Keratinocyte (primary cell): ENCODE results near the gene IQSEC3. TPM values are rescaled to one million over a fixed set of nuclear protein-coding genes. Genes with fewer than 3 reads are reported as not detected.

Experiments used
- DNase-seq: peaks from one replicate; pipeline ENCODE4 v3.0.0-alpha.2; 2011; ENCODE audit warnings: low read depth, missing footprints, low spot score
- FAIRE-seq: peaks from 2 replicates; lab custom pipeline; 2011; peaks lifted over from hg19 to GRCh38; lab: Jason Lieb, UNC
- H2AFZ ChIP-seq: 2 replicates; pipeline ENCODE4 v1.6.0; 2012; ENCODE audit warnings: low read length, control low read depth, inconsistent platforms; ENCODE audit not compliant: control insufficient read depth
- H3K27ac ChIP-seq: 2 replicates; pipeline ENCODE4 v1.5.1; 2011; ENCODE audit warnings: low read length; ENCODE audit not compliant: control insufficient read depth, insufficient read depth
- H3K27me3 ChIP-seq: 3 replicates; pipeline ENCODE4 v1.6.0; 2011; ENCODE audit warnings: low read length; ENCODE audit not compliant: control insufficient read depth, insufficient read depth; ENCODE audit errors: extremely low read depth
- H3K36me3 ChIP-seq, 2 experiments: 2 replicates in 1 of 2; 3 replicates in 1 of 2; pipeline ENCODE4 v1.5.1; 2011; ENCODE audit warnings: low read length in 2 of 2, mild to moderate bottlenecking in 1 of 2; ENCODE audit not compliant: control insufficient read depth in 2 of 2, insufficient read depth in 2 of 2; ENCODE audit errors: extremely low read depth in 1 of 2
- H3K4me1 ChIP-seq: 3 replicates; pipeline ENCODE4 v1.5.1; 2011; ENCODE audit warnings: low read length; ENCODE audit not compliant: control insufficient read depth, insufficient read depth; ENCODE audit errors: extremely low read depth
- H3K4me2 ChIP-seq: 3 replicates; pipeline ENCODE4 v1.6.0; 2011; ENCODE audit warnings: low read depth, low read length; ENCODE audit not compliant: control insufficient read depth, insufficient read depth; ENCODE audit errors: extremely low read depth
- H3K4me3 ChIP-seq, 3 experiments: fragments of 200-600 bp in 1 of 3; sonication (generic) in 1 of 3; 2 replicates in 2 of 3; 3 replicates in 1 of 3; pipeline ENCODE4 v1.5.1; 2011 to 2016; ENCODE audit warnings: low read length in 3 of 3, mild to moderate bottlenecking in 3 of 3, control low read depth in 2 of 3, inconsistent platforms in 1 of 3, low read depth in 1 of 3, mixed read lengths in 1 of 3, mixed run types in 1 of 3, moderate library complexity in 1 of 3; ENCODE audit not compliant: control insufficient read depth in 2 of 3, insufficient read depth in 2 of 3; ENCODE audit errors: extremely low read depth in 1 of 3
- H3K79me2 ChIP-seq: 2 replicates; pipeline ENCODE4 v1.6.0; 2012; ENCODE audit warnings: low read length; ENCODE audit not compliant: control insufficient read depth, insufficient read depth
- H3K9ac ChIP-seq: 3 replicates; pipeline ENCODE4 v1.6.0; 2011; ENCODE audit warnings: low read length; ENCODE audit not compliant: control insufficient read depth, insufficient read depth; ENCODE audit errors: extremely low read depth
- H3K9me1 ChIP-seq: 3 replicates; pipeline ENCODE4 v1.6.0; 2011; ENCODE audit warnings: low read length; ENCODE audit not compliant: control insufficient read depth, insufficient read depth; ENCODE audit errors: extremely low read depth
- H3K9me3 ChIP-seq: 2 replicates; pipeline ENCODE4 v1.5.1; 2012; ENCODE audit warnings: low read depth, low read length; ENCODE audit not compliant: control insufficient read depth
- H4K20me1 ChIP-seq: 3 replicates; pipeline ENCODE4 v1.6.0; 2011; ENCODE audit warnings: low read length; ENCODE audit not compliant: control insufficient read depth, insufficient read depth; ENCODE audit errors: extremely low read depth
- EZH2 ChIP-seq: IDR thresholded peaks from one replicate; pipeline ENCODE4 v1.6.1; 2012; ENCODE audit warnings: inconsistent platforms, mild to moderate bottlenecking, low read length, moderate library complexity
- dilution Hi-C: fragments of 300-500 bp; cut with MboI; formaldehyde crosslinking; loops from one replicate; pipeline ENCODE4 v1.7.0; 2020; ENCODE audit warnings: low sequenced_read_pairs; ENCODE audit not compliant: extremely low pct_ligation_motif_present
- polyA plus RNA-seq, 5 experiments: library from polyadenylated mRNA; depleted of rRNA in 3 of 5; stranded (reverse) in 3 of 5; stranded (forward) in 1 of 5; unstranded in 1 of 5; fragments of >200 nt; gene quantifications; 1 replicate in 1 of 5; 2 replicates in 3 of 5; 3 replicates in 1 of 5; pipeline versions ENCODE4 v1.2.1 to v1.2.3, GENCODE V29; 2011 to 2012; ENCODE audit warnings: missing spikeins in 2 of 5, low read depth in 1 of 5, low replicate concordance in 1 of 5
- TF ChIP-seq, protein P1 (sequence below), 3 experiments: IDR thresholded peaks in 1 of 3; conservative IDR thresholded peaks in 1 of 3; optimal IDR thresholded peaks in 1 of 3; 2 replicates in 2 of 3; 3 replicates in 1 of 3; pipeline versions ENCODE3 to v1.5.1; 2011; ENCODE audit warnings: low read length in 3 of 3, mild to moderate bottlenecking in 3 of 3, moderate library complexity in 2 of 3, control low read depth in 1 of 3, inconsistent platforms in 1 of 3; ENCODE audit not compliant: insufficient read depth in 2 of 3; ENCODE audit errors: extremely low read depth in 1 of 3

Gene IQSEC3
- polyA plus RNA-seq, 1 donor (not counting 4 experiments of a cell fraction or from before 2014, with no cell fraction given), result not detected

DNA sequence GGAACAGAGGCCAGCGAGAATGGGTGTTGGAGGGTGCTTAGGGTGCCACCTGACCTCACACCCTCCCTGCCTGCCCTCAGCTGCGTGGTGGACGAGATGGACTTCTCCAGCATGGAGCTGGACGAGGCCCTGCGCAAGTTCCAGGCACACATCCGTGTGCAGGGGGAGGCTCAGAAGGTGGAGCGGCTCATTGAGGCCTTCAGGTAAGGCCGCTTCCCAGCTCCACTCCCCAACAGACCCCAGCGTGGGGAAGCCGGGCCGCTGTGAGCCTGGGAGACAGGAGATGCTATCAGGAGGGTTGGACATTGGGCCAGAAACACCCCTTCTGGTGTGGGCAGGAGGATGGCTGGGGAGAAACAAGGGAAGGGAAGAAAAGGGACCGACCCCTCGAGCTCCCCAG, 90.4 kb downstream of the IQSEC3 start:
- no peak overlapping the region for H3K27ac ChIP-seq
- no peaks in the 10 kb centered on the region for H3K9me1 ChIP-seq
- no peak overlapping the region for H3K4me3 ChIP-seq
- H3K9me3 ChIP-seq, result no peaks in the 10 kb centered on the region
- DNase-seq (no peak), FAIRE-seq (no peak)
- no peaks in the 10 kb centered on the region for H4K20me1 ChIP-seq
- dilution Hi-C loops, result no loop called here
- no peak overlapping the region for H2AFZ ChIP-seq
- TF ChIP-seq, protein P1, sequence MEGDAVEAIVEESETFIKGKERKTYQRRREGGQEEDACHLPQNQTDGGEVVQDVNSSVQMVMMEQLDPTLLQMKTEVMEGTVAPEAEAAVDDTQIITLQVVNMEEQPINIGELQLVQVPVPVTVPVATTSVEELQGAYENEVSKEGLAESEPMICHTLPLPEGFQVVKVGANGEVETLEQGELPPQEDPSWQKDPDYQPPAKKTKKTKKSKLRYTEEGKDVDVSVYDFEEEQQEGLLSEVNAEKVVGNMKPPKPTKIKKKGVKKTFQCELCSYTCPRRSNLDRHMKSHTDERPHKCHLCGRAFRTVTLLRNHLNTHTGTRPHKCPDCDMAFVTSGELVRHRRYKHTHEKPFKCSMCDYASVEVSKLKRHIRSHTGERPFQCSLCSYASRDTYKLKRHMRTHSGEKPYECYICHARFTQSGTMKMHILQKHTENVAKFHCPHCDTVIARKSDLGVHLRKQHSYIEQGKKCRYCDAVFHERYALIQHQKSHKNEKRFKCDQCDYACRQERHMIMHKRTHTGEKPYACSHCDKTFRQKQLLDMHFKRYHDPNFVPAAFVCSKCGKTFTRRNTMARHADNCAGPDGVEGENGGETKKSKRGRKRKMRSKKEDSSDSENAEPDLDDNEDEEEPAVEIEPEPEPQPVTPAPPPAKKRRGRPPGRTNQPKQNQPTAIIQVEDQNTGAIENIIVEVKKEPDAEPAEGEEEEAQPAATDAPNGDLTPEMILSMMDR (optimal IDR thresholded peaks at IDR 0.05 in 1 of 3, IDR thresholded peaks at IDR 0.05 in 1 of 3, conservative IDR thresholded peaks at IDR 0.05 in 1 of 3; ENCODE audit: extremely low read depth in 1 of 3, insufficient read depth in 2 of 3, low read length in 3 of 3), result no peak
- TF ChIP-seq EZH2, result no peak
- H3K27me3 ChIP-seq, result no peaks in the 10 kb centered on the region
- no peak overlapping the region for H3K4me2 ChIP-seq
- H3K79me2 ChIP-seq, result no peaks in the 10 kb centered on the region
- H3K36me3 ChIP-seq, result no peaks in the 10 kb centered on the region
- H3K4me1 ChIP-seq, result no peaks in the 10 kb centered on the region
- H3K9ac ChIP-seq, result no peak overlapping the region

DNA sequence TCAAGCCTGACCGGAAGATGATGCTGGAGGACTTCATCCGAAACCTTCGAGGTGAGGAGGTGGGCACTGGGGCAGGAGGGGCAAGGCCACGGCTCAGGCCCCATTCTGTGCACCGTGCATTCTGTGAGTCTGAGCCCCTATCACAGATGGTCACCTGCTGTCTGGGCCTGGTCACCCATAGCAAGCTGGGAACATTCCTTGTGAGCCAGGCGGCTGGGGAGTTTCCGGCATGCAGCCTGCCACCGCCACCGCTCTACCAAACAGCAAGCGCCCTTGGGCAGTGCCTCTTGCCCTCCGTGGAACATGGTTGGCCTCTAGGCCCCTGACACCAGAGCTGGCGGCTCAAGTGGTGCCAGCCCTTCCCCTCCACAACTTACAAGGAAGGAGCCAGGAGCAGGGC, 91.1 kb downstream of the IQSEC3 start:
- Histone ChIP-seq H3K9me3 (no peaks in the 10 kb centered on the region), H4K20me1 (no peaks in the 10 kb centered on the region), H3K9ac (no peak overlapping the region), H3K4me3 (no peak overlapping the region), H3K79me2 (no peaks in the 10 kb centered on the region), H3K9me1 (no peaks in the 10 kb centered on the region), H3K27ac (no peak overlapping the region), H3K27me3 (peaks cover 3% of the 10 kb centered on the region), H3K4me2 (no peak overlapping the region), H2AFZ (no peak overlapping the region), H3K4me1 (no peaks in the 10 kb centered on the region), H3K36me3 (no peaks in the 10 kb centered on the region)
- dilution Hi-C loops, result no loop called here
- no peak for FAIRE-seq
- TF ChIP-seq, protein P1 (optimal IDR thresholded peaks at IDR 0.05 in 1 of 3, IDR thresholded peaks at IDR 0.05 in 1 of 3, conservative IDR thresholded peaks at IDR 0.05 in 1 of 3; ENCODE audit: extremely low read depth in 1 of 3, insufficient read depth in 2 of 3, low read length in 3 of 3), result no peak
- no peak for TF ChIP-seq EZH2
- no peak for DNase-seq
